CD8-positive, alpha-beta memory T cell (primary cell): ENCODE measurements around the gene LDLRAP1. TPM values are rescaled to one million over a fixed set of nuclear protein-coding genes. Genes with fewer than 3 reads are reported as not detected.

ENCODE experiments used
- CTCF ChIA-PET: fragments of 350-600 bp; sonication (Branson Sonifier 250); formaldehyde crosslinking; loops from one replicate; lab custom pipeline; 2021; ENCODE audit warnings: antibody characterized with exemption; lab: Charles Lee
- POLR2A ChIA-PET: fragments of 350-600 bp; sonication (Branson Sonifier 250); formaldehyde crosslinking; loops from one replicate; lab custom pipeline; 2021; ENCODE audit warnings: antibody characterized with exemption; lab: Charles Lee
- DNase-seq, 5 donors: peaks; one replicate each; pipeline versions ENCODE4 v3.0.0 to v3.0.0-alpha.2; 2020 to 2022; ENCODE audit warnings: mixed read lengths in 1 of 5
- H3K27ac ChIP-seq: one replicate; pipeline ENCODE4 v1.7.0; 2013; ENCODE audit warnings: low read depth, mild to moderate bottlenecking, low read length, moderate library complexity
- H3K27me3 ChIP-seq: 2 replicates; pipeline ENCODE4 v1.7.0; 2013; ENCODE audit warnings: low read length, mild to moderate bottlenecking; ENCODE audit not compliant: insufficient read depth, poor library complexity, severe bottlenecking
- H3K36me3 ChIP-seq: 2 replicates; pipeline ENCODE4 v1.7.0; 2013; ENCODE audit warnings: mild to moderate bottlenecking, low read length, moderate library complexity; ENCODE audit not compliant: insufficient read depth
- H3K4me1 ChIP-seq: 2 replicates; pipeline ENCODE4 v1.7.0; 2013; ENCODE audit warnings: mild to moderate bottlenecking, low read length, moderate library complexity; ENCODE audit not compliant: insufficient read depth
- H3K4me3 ChIP-seq: 2 replicates; pipeline ENCODE4 v1.7.0; 2013; ENCODE audit warnings: mild to moderate bottlenecking, low read length
- H3K9me3 ChIP-seq: 2 replicates; pipeline ENCODE4 v1.7.0; 2013; ENCODE audit warnings: mild to moderate bottlenecking, low read length
- H3K27ac Mint-ChIP-seq, 8 donors: one replicate each; pipeline ENCODE4 v1.8.0; 2020 to 2021; ENCODE audit warnings: mixed read lengths in 8 of 8, mild to moderate bottlenecking in 6 of 8, inconsistent platforms in 3 of 8, moderate library complexity in 3 of 8
- H3K27me3 Mint-ChIP-seq, 2 donors: one replicate each; pipeline ENCODE4 v1.8.0; 2020 to 2021; ENCODE audit warnings: mixed read lengths in 2 of 2, mild to moderate bottlenecking in 1 of 2, moderate library complexity in 1 of 2
- H3K36me3 Mint-ChIP-seq, 3 donors: one replicate each; pipeline ENCODE4 v1.8.0; 2020 to 2021; ENCODE audit warnings: mixed read lengths in 3 of 3, inconsistent platforms in 1 of 3, mild to moderate bottlenecking in 1 of 3
- H3K4me1 Mint-ChIP-seq, 3 donors: one replicate each; pipeline ENCODE4 v1.8.0; 2020 to 2021; ENCODE audit warnings: mixed read lengths in 3 of 3, inconsistent platforms in 1 of 3, mild to moderate bottlenecking in 1 of 3
- H3K4me3 Mint-ChIP-seq, 7 donors: one replicate each; pipeline ENCODE4 v1.8.0; 2020 to 2021; ENCODE audit warnings: mixed read lengths in 7 of 7, mild to moderate bottlenecking in 6 of 7, moderate library complexity in 4 of 7, inconsistent platforms in 2 of 7
- H3K9me3 Mint-ChIP-seq, 5 donors: one replicate each; pipeline ENCODE4 v1.8.0; 2020 to 2022; ENCODE audit warnings: mixed read lengths in 5 of 5, mild to moderate bottlenecking in 3 of 5, moderate library complexity in 2 of 5, inconsistent platforms in 1 of 5
- polyA plus RNA-seq: library from polyadenylated mRNA; unstranded; fragments of 300-500 nt; fragmentation: Illumina TruSeq; gene quantifications from one replicate; pipeline ENCODE4 v1.2.3, GENCODE V29; 2021
- total RNA-seq, 2 experiments: library from RNA; stranded (reverse); gene quantifications; one replicate each; pipeline ENCODE4 v1.2.3, GENCODE V29; 2021

LDLRAP1 gene
- total and polyA plus RNA-seq, 3 experiments from 2014 or later: 21.1 to 302 (median 22.0) TPM

DNA sequence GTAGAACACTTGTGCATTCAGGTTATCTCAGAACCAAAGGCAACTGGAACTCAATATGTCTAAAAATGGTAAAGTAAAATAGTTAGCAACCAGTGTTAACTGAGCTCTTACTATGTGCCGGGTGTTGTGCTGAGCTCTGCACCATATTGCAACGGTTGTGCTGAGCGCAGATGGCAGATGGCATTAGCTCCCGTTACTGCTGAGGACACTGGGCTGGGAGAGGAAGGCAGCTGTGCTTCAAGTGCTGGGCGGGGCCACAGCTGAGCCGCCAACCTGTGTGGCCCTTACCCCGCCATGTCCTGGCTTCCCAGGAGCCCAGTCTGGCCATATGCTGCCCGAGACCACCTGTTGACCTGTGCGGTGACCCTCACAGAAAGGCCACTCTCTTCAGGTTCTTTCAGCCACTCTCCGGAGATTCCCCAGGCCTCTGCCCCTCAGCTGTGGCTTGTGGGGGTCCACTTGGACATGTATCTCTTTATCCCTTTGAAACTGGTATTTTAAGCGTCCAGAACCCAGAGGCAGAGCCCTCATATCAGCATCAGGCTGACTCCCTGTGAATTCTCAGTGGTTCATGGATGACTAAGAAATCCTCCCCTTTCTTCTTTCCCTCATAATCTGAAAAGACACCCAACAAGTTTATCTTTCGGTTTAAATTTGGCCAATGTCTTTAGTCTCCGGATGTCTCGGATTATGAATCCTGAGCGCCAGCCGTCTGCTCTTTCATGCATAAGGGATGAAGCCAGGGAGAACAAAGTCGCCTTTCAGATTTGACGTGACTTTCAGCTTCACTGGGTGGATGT is 26.4 kb downstream of the LDLRAP1 start:
- ChIA-PET CTCF (interaction anchor here (1.1 to 4.1 kb wide), 2 partner anchors 21 to 49 kb away, joined by 3 to 23 read pairs; no protein-coding TSS in a partner anchor), POLR2A (interaction anchor here (1.0 kb wide), 1 partner anchor 14 kb away, joined by 3 read pairs; no protein-coding TSS in a partner anchor)
- H3K4me3 ChIP-seq: no peak overlapping the region
- H3K27ac Mint-ChIP-seq: peak overlapping the region in 6 of 8 donors; percentile 17 to 68 (median 56)
- H3K27me3 Mint-ChIP-seq: no peaks in the 10 kb centered on the region
- H3K4me3 Mint-ChIP-seq: peak overlapping the region in 1 of 7 donors; percentile 55
- H3K36me3 Mint-ChIP-seq: peaks cover 0 to 46% (median 8%) of the 10 kb centered on the region in 3 donors
- H3K36me3 ChIP-seq: peaks cover 17% of the 10 kb centered on the region
- H3K9me3 Mint-ChIP-seq: no peaks in the 10 kb centered on the region
- peaks cover 73% of the 10 kb centered on the region for H3K4me1 ChIP-seq
- no peak for DNase-seq
- H3K4me1 Mint-ChIP-seq: peaks cover 36 to 88% (median 39%) of the 10 kb centered on the region in 3 donors
- no peaks in the 10 kb centered on the region for H3K27me3 ChIP-seq
- peak overlapping the region; percentile 6 for H3K27ac ChIP-seq
- H3K9me3 ChIP-seq: no peaks in the 10 kb centered on the region

DNA sequence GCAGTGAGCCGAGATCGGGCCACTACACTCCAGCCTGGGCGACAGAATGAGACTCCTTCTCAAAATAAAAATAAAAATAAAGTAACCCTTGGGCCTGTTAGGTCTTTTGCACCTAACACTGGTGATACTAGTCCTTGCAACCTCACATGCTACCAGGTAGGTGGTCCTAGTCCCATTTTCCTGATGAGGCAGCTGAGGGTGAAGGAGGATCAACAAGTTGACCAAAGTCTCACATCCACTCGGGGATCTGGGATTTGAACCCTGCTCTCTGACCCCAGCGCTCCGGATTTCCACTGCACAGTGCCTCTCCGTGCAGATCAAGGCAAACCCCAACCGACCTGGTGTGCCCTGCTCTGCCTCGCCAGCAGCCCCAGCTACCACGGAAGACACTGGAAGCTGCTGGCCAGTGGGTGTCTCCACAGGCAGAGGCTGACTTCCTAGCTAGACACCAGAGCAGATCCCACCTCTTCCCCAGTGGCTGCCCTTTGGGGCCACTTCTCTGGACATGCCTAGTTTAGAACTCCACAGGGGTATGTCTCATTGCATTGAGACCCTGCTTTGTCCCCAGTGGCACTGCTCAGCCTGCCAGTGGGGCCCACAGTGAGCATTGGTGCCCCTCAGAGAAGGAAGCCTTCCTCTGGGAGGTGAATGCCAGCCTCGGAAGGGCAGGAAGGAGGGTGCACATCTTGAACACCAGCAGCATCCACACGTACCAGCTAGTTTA is 27.6 kb downstream of the LDLRAP1 start:
- H3K27me3 Mint-ChIP-seq: no peaks in the 10 kb centered on the region
- no peak overlapping the region for H3K4me3 Mint-ChIP-seq
- peak overlapping the region in 1 of 8 donors; percentile 38 for H3K27ac Mint-ChIP-seq
- Histone ChIP-seq H3K27me3 (no peaks in the 10 kb centered on the region), H3K4me1 (peaks cover 62% of the 10 kb centered on the region), H3K4me3 (no peak overlapping the region), H3K9me3 (no peaks in the 10 kb centered on the region), H3K36me3 (peaks cover 14% of the 10 kb centered on the region), H3K27ac (no peak overlapping the region)
- DNase-seq: no peak
- H3K9me3 Mint-ChIP-seq: no peaks in the 10 kb centered on the region
- peaks cover 0 to 37% (median 3%) of the 10 kb centered on the region in 3 donors for H3K36me3 Mint-ChIP-seq
- peaks cover 24 to 77% (median 30%) of the 10 kb centered on the region in 3 donors for H3K4me1 Mint-ChIP-seq
- CTCF ChIA-PET: interaction anchor here (2.0 to 4.1 kb wide), 4 partner anchors 14 to 240 kb away, joined by 6 to 23 read pairs (median 12); no protein-coding TSS in a partner anchor
- POLR2A ChIA-PET: interaction anchor here (0.5 to 1.7 kb wide), 3 partner anchors 15 to 1874 kb away, joined by 4 to 9 read pairs (median 5); no protein-coding TSS in a partner anchor

DNA sequence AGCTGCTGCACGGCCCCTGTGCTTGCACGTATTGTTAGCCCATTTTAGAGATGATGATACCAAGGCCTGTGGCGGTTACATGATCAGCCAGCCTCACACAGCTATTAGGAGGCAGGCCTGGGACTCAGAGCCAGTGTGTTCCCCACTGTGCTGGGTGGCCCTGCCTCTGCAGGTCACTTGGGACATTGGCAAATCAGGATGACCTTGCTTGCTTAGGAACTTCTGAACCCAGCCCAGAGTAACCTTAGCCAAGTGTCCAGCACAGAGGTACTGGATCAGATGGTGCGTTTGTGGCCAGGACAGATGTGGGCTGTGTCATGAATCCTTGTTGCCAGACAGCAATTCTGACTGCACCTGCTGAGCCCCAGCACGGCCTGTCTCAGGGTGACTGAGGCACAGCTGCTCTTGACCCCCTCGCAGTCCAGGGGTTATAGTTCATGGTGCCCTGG is 28.1 kb downstream of the LDLRAP1 start:
- peaks cover 0 to 31% (median 3%) of the 10 kb centered on the region in 3 donors for H3K36me3 Mint-ChIP-seq
- ChIA-PET CTCF (interaction anchor here (1.9 to 4.1 kb wide), 8 partner anchors 15 to 239 kb away, joined by 5 to 23 read pairs (median 7); no protein-coding TSS in a partner anchor), POLR2A (interaction anchor here (0.5 to 1.7 kb wide), 3 partner anchors 15 to 1875 kb away, joined by 4 to 9 read pairs (median 5); no protein-coding TSS in a partner anchor)
- Histone ChIP-seq H3K27ac (no peak overlapping the region), H3K36me3 (peaks cover 14% of the 10 kb centered on the region), H3K9me3 (no peaks in the 10 kb centered on the region), H3K4me1 (peaks cover 56% of the 10 kb centered on the region), H3K27me3 (no peaks in the 10 kb centered on the region), H3K4me3 (no peak overlapping the region)
- peak overlapping the region in 1 of 8 donors; percentile 4 for H3K27ac Mint-ChIP-seq
- DNase-seq: no peak
- H3K4me1 Mint-ChIP-seq: peaks cover 21 to 71% (median 24%) of the 10 kb centered on the region in 3 donors
- H3K27me3 Mint-ChIP-seq: no peaks in the 10 kb centered on the region
- no peaks in the 10 kb centered on the region for H3K9me3 Mint-ChIP-seq
- H3K4me3 Mint-ChIP-seq: peak overlapping the region in 1 of 7 donors; percentile 18

DNA sequence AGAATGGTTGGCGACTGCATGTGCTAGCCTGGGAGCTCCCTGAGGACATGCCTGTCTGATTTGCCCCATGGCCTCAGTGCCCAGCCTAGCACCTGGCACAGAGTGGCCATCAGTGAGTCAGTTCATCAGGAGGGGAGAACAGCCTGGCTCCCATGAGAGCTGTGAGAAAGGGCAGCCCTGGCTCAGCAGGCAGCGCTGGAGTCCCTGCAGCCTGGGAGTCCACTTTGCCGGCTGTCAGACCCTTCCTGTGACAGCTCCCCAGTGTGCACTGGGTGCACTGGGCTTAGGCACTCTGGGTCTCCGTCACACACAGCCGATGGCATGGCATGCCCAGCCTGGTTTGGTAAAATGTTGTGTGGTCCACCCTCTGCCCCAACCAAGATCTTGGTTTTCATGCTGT is 28.7 kb downstream of the LDLRAP1 start:
- H3K9me3 ChIP-seq: no peaks in the 10 kb centered on the region
- H3K9me3 Mint-ChIP-seq: no peaks in the 10 kb centered on the region
- H3K4me3 ChIP-seq: no peak overlapping the region
- H3K36me3 Mint-ChIP-seq: peaks cover 0 to 25% (median 3%) of the 10 kb centered on the region in 3 donors
- no peaks in the 10 kb centered on the region for H3K27me3 ChIP-seq
- ChIA-PET CTCF (interaction anchor here (0.6 to 4.1 kb wide), 17 partner anchors 10 to 247 kb away, joined by 3 to 23 read pairs (median 4); partner anchors contain the start of gene MTFR1L), POLR2A (interaction anchor here (0.6 to 1.7 kb wide), 4 partner anchors 16 to 142 kb away, joined by 3 to 9 read pairs (median 6); partner anchors contain the start of gene LDLRAP1)
- DNase-seq: no peak
- no peak overlapping the region for H3K27ac ChIP-seq
- H3K27me3 Mint-ChIP-seq: no peaks in the 10 kb centered on the region
- peaks cover 12% of the 10 kb centered on the region for H3K36me3 ChIP-seq
- no peak overlapping the region for H3K4me3 Mint-ChIP-seq
- peaks cover 21 to 66% (median 22%) of the 10 kb centered on the region in 3 donors for H3K4me1 Mint-ChIP-seq
- peak overlapping the region in 2 of 8 donors; percentile 17 to 37 for H3K27ac Mint-ChIP-seq
- H3K4me1 ChIP-seq: peaks cover 50% of the 10 kb centered on the region

DNA sequence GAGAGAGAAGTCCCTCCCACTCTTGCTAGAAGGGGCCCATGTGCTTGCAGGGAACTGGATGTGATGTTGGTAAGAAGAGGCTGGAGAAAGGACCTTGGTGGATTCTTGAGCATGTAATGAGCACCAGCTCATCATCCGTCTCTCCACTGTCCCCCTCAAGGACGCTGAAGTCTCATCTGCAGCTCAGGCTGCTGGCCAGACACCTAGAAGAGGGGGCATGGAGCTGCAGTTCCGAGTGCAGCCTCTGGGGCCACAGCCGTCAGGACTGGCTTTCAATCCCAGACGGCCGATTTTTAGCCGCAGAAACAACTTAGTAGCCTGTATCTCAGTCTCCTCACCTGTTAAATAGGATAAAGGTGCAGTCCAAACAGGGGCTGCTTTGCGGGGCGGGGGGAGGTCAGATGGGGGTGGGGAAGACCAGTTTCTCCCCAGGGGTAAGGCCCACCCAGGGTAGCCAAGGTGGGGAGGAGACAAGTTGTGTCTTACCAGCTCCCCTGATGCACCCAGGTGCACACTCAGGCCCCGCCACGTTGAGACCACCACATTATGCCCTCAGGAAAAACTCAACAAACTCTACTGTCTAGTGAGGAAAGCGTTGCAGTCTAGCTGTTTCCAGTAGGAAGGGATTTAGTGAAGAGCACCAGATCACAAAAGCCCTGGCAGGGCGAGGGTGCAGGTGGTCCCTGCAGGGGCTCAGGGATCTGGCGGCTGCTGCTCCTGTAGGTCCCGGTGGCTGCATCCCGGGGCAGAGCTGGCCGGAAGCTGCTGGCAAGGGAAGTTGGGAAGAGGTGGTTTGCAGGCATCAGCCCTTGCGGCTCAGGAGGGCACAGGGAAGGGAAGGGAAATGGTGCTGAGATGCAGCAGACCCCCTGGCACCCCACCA is 29.5 kb downstream of the LDLRAP1 start:
- peak in 4 of 5 donors; percentile 27 to 68 (median 46) for DNase-seq
- Mint-ChIP-seq H3K27me3 (no peaks in the 10 kb centered on the region), H3K9me3 (no peaks in the 10 kb centered on the region), H3K4me1 (peaks cover 19 to 63% (median 21%) of the 10 kb centered on the region in 3 donors), H3K27ac (peak overlapping the region in 4 of 8 donors; percentile 22 to 79 (median 54)), H3K36me3 (peaks cover 0 to 18% (median under 1%) of the 10 kb centered on the region in 3 donors), H3K4me3 (peak overlapping the region in 2 of 7 donors; percentile 24 to 27)
- Histone ChIP-seq H3K27me3 (no peaks in the 10 kb centered on the region), H3K27ac (no peak overlapping the region), H3K36me3 (peaks cover 3% of the 10 kb centered on the region), H3K4me3 (no peak overlapping the region), H3K9me3 (no peaks in the 10 kb centered on the region), H3K4me1 (peaks cover 42% of the 10 kb centered on the region)
- POLR2A ChIA-PET: interaction anchor here (1.2 to 1.7 kb wide), 2 partner anchors 23 to 29 kb away, joined by 7 to 9 read pairs; partner anchors contain the start of gene LDLRAP1
- CTCF ChIA-PET: interaction anchor here (0.6 to 4.1 kb wide), 19 partner anchors 9 to 246 kb away, joined by 3 to 23 read pairs (median 4); partner anchors contain the start of gene MTFR1L

DNA sequence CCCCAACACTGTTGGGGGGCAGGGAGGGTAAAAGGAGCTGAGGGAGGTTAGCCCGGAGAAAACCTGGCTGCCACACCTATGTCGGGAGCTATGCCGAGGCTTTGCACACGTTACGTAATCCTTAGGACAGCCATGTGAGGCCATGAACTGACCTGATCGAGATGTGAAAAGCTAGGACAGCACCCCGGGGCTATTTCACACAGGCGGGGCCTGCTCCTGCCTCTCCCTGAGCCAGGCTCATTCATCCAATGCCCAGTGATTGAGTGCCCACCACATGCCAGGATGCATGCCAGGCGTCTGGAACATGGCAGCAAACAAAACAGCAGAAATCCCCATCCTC is 30.2 kb downstream of the LDLRAP1 start:
- Histone ChIP-seq H3K9me3 (no peaks in the 10 kb centered on the region), H3K36me3 (no peaks in the 10 kb centered on the region), H3K27me3 (no peaks in the 10 kb centered on the region), H3K4me1 (peaks cover 36% of the 10 kb centered on the region), H3K27ac (no peak overlapping the region), H3K4me3 (no peak overlapping the region)
- Mint-ChIP-seq H3K4me1 (peaks cover 15 to 57% (median 16%) of the 10 kb centered on the region in 3 donors), H3K36me3 (peaks cover 0 to 13% (median 0%) of the 10 kb centered on the region in 3 donors), H3K4me3 (no peak overlapping the region), H3K9me3 (no peaks in the 10 kb centered on the region), H3K27me3 (no peaks in the 10 kb centered on the region), H3K27ac (no peak overlapping the region)
- ChIA-PET CTCF (interaction anchor here (1.0 to 3.0 kb wide), 10 partner anchors 16 to 246 kb away, joined by 3 to 13 read pairs (median 5); partner anchors contain the start of gene MTFR1L), POLR2A (no interaction called here)
- DNase-seq: no peak
